Esophagus (tissue), 2 donors: ENCODE results near the gene NCOA1. TPM values are rescaled to one million over a fixed set of nuclear protein-coding genes. Genes with fewer than 3 reads are reported as not detected.

ENCODE experiments used
- H3K27ac ChIP-seq, 2 donors: one replicate each; pipeline ENCODE4 v1.5.1; 2013; ENCODE audit warnings: low read depth in 2 of 2, mild to moderate bottlenecking in 2 of 2, inconsistent platforms in 1 of 2, low read length in 1 of 2, moderate library complexity in 1 of 2
- H3K27me3 ChIP-seq, 2 donors: one replicate each; pipeline ENCODE4 v1.6.1; 2013; ENCODE audit warnings: low read length in 2 of 2, control low read depth in 1 of 2, mild to moderate bottlenecking in 1 of 2; ENCODE audit not compliant: insufficient read depth in 2 of 2, control insufficient read depth in 1 of 2
- H3K36me3 ChIP-seq, 2 donors: one replicate each; pipeline ENCODE4 v1.6.1; 2013; ENCODE audit warnings: low read length in 1 of 2; ENCODE audit not compliant: control insufficient read depth in 2 of 2, insufficient read depth in 2 of 2
- H3K4me1 ChIP-seq, 2 donors: one replicate each; pipeline ENCODE4 v1.6.1; 2013; ENCODE audit warnings: low read length in 1 of 2; ENCODE audit not compliant: control insufficient read depth in 2 of 2, insufficient read depth in 2 of 2
- H3K4me3 ChIP-seq, 2 donors: one replicate each; pipeline ENCODE4 v1.5.1; 2013; ENCODE audit warnings: low read length in 2 of 2, mild to moderate bottlenecking in 2 of 2, low read depth in 1 of 2, moderate library complexity in 1 of 2
- H3K9me3 ChIP-seq, 2 donors: one replicate each; pipeline ENCODE4 v1.6.1; 2013; ENCODE audit warnings: mild to moderate bottlenecking in 2 of 2, low read depth in 1 of 2, low read length in 1 of 2, moderate library complexity in 1 of 2; ENCODE audit not compliant: control insufficient read depth in 2 of 2, insufficient read depth in 1 of 2
- WGBS, 2 donors: extraction: QIAGEN DNeasy Blood & Tissue Kit; methylation state at CpG; one replicate each; pipeline ENCODE4 v1.1.7; 2013; 5-methylcytosine and 5-hydroxymethylcytosine counted together
- polyA plus RNA-seq, 2 donors: library from polyadenylated mRNA; stranded (reverse); fragments of 200-250 nt; gene quantifications; one replicate each; pipeline ENCODE4 v1.2.3, GENCODE V29; 2013
- donor health status: healthy with polysubstance abuse.
- donor health status: Bipolar disorder and iron deficiency.

Gene NCOA1
- polyA plus RNA-seq, 2 donors = 8.7 to 13.7 TPM

DNA sequence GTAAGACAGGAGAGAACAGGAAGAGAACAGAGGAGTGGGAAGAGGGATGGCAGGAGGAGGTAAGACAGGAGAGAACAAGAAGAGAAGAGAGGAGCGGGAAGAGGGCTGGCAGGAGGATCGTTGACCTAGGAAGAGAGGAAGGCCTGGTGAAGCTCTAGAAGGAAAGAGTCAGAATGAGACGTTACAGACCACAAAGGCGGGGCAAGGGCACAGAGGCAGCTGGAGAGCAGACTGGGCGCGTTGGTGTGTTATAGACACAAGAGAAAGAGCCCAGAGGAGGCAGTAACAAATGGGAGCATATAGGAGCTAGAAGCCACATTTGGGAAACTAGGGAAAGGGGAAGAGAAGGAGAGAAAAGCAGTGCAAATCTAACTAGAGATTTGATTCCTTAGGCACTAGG is 275.6 kb downstream of the NCOA1 start:
- H3K27me3 ChIP-seq = no peaks in the 10 kb centered on the region
- no peak overlapping the region for H3K27ac ChIP-seq
- no peaks in the 10 kb centered on the region for H3K9me3 ChIP-seq
- H3K36me3 ChIP-seq = peaks cover 3 to 11% of the 10 kb centered on the region in 2 donors
- no peaks in the 10 kb centered on the region for H3K4me1 ChIP-seq
- WGBS, 2 donors = 81 to 82% methylated on average over 6 of the region's 6 CpGs
- H3K4me3 ChIP-seq = no peak overlapping the region

DNA sequence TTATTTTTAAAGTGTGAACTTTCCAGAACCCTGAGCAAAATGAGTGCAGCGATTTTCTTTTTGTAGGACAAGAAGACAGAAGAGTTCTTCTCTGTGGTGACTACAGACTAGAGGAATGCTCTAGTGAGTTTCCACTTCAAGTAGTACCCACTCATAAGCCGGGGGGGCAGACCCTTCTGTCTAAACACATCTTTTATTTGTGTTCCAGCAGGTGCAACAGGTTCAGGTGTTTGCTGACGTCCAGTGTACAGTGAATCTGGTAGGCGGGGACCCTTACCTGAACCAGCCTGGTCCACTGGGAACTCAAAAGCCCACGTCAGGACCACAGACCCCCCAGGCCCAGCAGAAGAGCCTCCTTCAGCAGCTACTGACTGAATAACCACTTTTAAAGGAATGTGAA is 277.0 kb downstream of the NCOA1 start:
- 85 to 94% methylated on average over 5 of the region's 5 CpGs for WGBS, 2 donors
- H3K9me3 ChIP-seq = no peaks in the 10 kb centered on the region
- no peaks in the 10 kb centered on the region for H3K27me3 ChIP-seq
- no peaks in the 10 kb centered on the region for H3K4me1 ChIP-seq
- no peak overlapping the region for H3K27ac ChIP-seq
- H3K4me3 ChIP-seq = no peak overlapping the region
- peaks cover 3 to 7% of the 10 kb centered on the region in 2 donors for H3K36me3 ChIP-seq

DNA sequence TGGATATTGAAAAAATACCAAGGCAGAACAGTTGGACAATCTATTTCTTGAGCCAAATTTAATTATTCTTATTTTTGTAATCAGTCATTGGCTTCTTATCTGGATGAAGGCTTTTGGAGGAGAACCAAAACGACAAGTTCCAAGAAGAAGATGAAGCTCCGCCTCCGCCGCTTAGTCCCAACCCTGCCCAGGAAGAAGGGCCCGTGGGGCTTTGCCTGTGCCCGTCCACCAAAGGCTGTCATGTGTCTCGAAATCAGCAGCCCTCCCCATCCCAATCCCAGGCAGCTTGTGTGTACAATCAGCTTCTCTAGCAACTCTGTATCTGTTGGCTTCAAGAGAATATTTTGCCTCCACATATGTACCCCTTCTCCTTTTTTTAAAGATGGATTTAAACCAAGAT is 277.5 kb downstream of the NCOA1 start:
- peaks cover 3 to 7% of the 10 kb centered on the region in 2 donors for H3K36me3 ChIP-seq
- H3K9me3 ChIP-seq = no peaks in the 10 kb centered on the region
- no peak overlapping the region for H3K4me3 ChIP-seq
- no peaks in the 10 kb centered on the region for H3K27me3 ChIP-seq
- no peak overlapping the region for H3K27ac ChIP-seq
- 71 to 74% methylated on average over 7 of the region's 7 CpGs for WGBS, 2 donors
- H3K4me1 ChIP-seq = no peaks in the 10 kb centered on the region

DNA sequence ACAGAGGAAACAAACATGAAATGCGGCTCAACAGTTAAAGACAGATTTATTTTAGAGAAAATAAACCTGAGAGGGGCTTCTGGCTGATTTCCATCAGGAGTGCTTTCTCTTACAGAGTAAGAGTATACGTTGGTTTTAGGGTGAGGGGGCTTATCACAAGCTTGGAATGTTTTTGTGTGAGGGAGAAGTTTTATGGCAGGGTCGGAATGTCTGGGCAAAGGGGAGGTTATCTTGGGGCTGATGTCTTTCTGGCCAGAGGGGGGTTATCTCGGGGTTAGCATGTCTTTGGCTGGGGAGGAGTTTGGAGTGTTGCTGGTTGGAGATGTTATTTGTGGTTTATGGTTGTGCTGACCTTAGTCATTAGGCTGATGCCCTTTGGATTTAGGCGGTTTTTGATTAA is 280.0 kb downstream of the NCOA1 start:
- no peaks in the 10 kb centered on the region for H3K27me3 ChIP-seq
- H3K36me3 ChIP-seq = peaks cover 0 to 3% of the 10 kb centered on the region in 2 donors
- H3K4me1 ChIP-seq = no peaks in the 10 kb centered on the region
- 86 to 94% methylated on average over 5 of the region's 5 CpGs for whole genome bisulfite sequencing, 2 donors
- no peaks in the 10 kb centered on the region for H3K9me3 ChIP-seq
- H3K27ac ChIP-seq = no peak overlapping the region
- no peak overlapping the region for H3K4me3 ChIP-seq

DNA sequence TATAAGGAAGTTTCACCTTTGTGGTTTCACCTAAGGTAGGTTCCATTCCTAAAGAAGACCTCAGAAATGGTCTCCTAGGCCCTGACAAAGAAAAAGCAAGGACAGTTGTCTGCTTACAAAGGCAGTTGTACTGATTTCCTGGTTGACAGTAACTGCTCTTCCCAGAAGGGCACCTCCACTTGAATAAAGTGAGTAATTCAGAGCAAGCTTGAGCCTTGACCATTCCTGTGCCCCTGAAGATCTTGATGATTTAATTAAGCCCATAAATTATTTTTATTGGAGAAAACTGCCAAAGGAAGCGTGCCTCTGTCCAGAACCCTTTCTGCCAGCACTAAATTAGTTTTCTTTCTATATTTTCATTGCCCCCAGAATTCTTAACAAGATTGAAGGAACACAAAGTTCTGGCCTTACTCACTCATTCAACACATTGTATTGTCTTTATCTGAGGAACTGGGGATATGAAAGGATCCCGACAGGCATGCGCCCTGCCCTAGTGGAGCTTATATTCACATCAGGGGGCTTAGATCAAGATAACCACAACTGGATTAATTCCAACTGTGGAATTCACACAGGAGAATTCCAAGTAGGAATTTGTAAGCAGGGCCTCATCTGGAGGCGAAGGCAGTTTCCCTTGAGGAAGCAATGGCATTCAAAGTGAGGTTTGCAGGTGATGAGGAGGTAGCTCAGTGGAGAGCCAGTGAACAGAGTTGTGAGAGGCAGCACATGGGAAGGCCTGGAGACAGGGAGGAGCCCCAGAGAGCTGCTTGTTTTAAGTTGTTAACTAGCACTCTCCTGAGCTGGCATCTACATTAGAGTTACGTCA is 280.9 kb downstream of the NCOA1 start:
- 90 to 94% methylated on average over 5 of the region's 5 CpGs for WGBS, 2 donors
- H3K4me1 ChIP-seq = no peaks in the 10 kb centered on the region
- H3K27ac ChIP-seq = no peak overlapping the region
- no peak overlapping the region for H3K4me3 ChIP-seq
- H3K9me3 ChIP-seq = no peaks in the 10 kb centered on the region
- H3K36me3 ChIP-seq = peaks cover 0 to 3% of the 10 kb centered on the region in 2 donors
- H3K27me3 ChIP-seq = no peaks in the 10 kb centered on the region

DNA sequence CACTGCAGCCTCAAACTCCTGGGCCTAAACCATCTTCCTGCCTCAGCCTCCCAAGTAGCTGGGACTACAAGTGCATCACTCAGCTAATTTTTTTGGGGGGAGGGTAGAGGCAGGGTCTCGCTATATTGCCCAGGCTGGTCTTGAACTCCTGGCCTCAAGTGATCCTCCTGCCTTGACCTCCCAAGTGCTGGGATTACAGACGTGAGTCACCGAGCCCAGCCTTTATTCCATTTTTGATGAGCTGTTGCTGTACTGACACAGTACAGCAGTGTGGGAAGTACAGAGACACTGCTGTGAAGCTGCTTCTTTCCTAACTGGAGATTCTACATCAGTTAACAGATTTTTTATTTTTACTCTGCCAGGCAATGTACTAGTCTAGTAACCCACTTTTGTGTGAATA is 283.3 kb downstream of the NCOA1 start:
- Histone ChIP-seq H3K9me3 (no peaks in the 10 kb centered on the region), H3K4me1 (no peaks in the 10 kb centered on the region), H3K4me3 (no peak overlapping the region), H3K27ac (no peak overlapping the region), H3K27me3 (no peaks in the 10 kb centered on the region), H3K36me3 (peaks cover 0 to 3% of the 10 kb centered on the region in 2 donors)
- WGBS, 2 donors = 74 to 79% methylated on average over 3 of the region's 3 CpGs

DNA sequence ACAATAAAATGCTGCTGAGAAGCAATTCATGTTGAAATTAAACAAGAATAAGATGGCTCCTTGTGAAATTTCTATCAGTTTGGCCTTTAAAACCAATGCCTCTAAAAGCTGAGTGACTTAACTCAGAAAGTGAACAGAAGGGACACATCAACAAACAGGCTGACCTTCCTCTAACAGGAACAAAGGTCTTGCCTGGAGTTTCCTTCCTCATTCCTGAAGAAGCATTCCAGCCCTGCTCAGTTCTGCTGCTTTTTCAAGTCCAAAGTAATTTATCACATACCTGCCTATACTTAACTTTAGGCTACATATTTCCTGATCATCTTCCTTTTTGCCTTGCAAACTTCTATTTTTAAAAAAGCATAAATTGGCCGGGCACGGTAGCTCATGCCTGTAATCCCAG is 288.1 kb downstream of the NCOA1 start:
- 73 to 75% methylated on average over 2 of the region's 2 CpGs for WGBS, 2 donors
- Histone ChIP-seq H3K4me3 (no peak overlapping the region), H3K27ac (no peak overlapping the region), H3K4me1 (no peaks in the 10 kb centered on the region), H3K27me3 (no peaks in the 10 kb centered on the region), H3K9me3 (no peaks in the 10 kb centered on the region), H3K36me3 (no peaks in the 10 kb centered on the region)

DNA sequence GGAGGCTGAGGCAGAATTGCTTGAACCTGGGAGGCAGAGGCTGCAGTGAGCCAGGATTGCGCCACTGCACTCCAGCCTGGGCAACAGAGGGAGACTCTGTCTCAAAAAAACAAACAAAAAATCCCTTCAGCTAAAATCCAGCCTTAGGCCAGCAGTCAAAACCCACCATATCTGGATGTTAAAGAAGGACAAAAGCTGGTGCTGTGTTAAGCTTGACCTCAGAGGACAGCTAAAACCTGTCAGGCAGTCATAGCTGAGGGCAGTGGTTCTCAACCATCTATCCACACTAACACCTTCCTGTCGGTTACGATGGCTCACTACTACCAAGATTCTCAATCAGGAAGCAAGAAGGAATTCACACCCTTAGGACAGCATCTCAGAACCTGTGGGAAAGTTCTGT is 292.6 kb downstream of the NCOA1 start:
- no peaks in the 10 kb centered on the region for H3K36me3 ChIP-seq
- no peak overlapping the region for H3K4me3 ChIP-seq
- no peak overlapping the region for H3K27ac ChIP-seq
- no peaks in the 10 kb centered on the region for H3K4me1 ChIP-seq
- H3K27me3 ChIP-seq = no peaks in the 10 kb centered on the region
- WGBS, 2 donors = 94 to 98% methylated on average over 3 of the region's 3 CpGs
- no peaks in the 10 kb centered on the region for H3K9me3 ChIP-seq

DNA sequence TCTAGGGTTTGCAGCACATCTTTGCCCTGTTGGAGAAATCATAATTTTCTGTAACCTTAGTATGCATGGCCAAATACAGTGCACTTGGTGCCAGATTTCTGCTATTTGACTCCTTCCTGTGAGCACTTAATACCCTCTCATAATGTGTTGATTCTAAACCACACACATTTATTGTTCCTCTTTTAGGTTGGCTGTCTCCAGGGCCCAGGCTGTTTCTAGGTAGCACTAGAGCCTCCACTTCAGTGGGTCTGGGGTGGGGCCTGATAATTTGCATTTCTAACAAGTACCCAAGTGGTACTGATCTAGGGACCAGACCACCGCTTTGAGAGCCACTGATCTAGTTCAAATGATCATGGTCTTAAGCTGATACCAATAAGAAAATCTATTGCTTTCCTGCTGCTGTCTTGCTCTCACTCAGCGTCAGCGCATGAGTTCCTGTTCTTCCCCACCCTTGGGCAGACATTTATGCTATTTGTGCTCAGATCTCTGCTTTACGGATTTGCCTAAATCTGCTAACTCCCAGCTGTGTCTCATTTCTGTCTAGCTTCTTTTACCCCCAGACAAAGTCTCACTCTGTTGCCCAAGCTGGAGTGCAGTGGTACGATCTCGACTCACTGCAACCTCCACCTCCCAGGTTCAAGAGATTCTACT is 294.7 kb downstream of the NCOA1 start:
- Histone ChIP-seq H3K4me1 (no peaks in the 10 kb centered on the region), H3K27me3 (no peaks in the 10 kb centered on the region), H3K9me3 (no peaks in the 10 kb centered on the region), H3K36me3 (no peaks in the 10 kb centered on the region), H3K4me3 (no peak overlapping the region), H3K27ac (no peak overlapping the region)
- WGBS, 2 donors = 87 to 89% methylated on average over 6 of the region's 6 CpGs

DNA sequence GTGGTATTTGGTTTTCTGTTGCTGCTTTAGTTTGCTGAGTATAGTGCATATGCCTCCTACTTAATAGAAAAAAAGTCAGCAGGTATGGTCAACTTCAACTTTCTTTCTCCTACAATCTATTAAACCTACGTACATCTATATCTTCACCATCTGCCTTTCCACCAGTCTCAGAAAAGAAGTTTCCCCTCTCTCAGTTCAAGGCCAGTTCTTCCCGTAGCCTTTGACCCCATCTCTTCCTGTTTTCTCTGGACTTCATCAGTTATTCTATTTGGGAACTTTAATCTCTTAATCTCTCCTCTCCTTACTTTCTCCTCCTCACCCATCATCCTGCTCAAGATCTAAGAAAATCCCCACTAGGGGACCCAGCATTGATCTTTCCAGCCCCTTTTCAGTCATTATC is 296.5 kb downstream of the NCOA1 start:
- Histone ChIP-seq H3K36me3 (no peaks in the 10 kb centered on the region), H3K4me3 (no peak overlapping the region), H3K27me3 (no peaks in the 10 kb centered on the region), H3K4me1 (no peaks in the 10 kb centered on the region), H3K9me3 (no peaks in the 10 kb centered on the region), H3K27ac (no peak overlapping the region)
- WGBS, 2 donors = 79 to 84% methylated on average over 2 of the region's 2 CpGs
